NCI-H2029 treated with DMSO at 0.1 percent for 48 hours (cell line): Measurements from ENCODE around the gene AIDA.
"Not testable (repeated sequence)": the region's sequence is repeated elsewhere in the genome, so short reads cannot be mapped to it uniquely, and the experiment has no call there.

ENCODE experiments used
- DNase-seq: peaks from one replicate; lab custom pipeline; 2025; lab: John Stamatoyannopoulos, UW

Gene AIDA

GRCh38 chr1:222711319-222712252 is 705 bp downstream of the AIDA start:
- no peak for DNase-seq

GRCh38 chr1:222709700-222710153 is 2.6 kb downstream of the AIDA start:
- no peak for DNase-seq

DNA sequence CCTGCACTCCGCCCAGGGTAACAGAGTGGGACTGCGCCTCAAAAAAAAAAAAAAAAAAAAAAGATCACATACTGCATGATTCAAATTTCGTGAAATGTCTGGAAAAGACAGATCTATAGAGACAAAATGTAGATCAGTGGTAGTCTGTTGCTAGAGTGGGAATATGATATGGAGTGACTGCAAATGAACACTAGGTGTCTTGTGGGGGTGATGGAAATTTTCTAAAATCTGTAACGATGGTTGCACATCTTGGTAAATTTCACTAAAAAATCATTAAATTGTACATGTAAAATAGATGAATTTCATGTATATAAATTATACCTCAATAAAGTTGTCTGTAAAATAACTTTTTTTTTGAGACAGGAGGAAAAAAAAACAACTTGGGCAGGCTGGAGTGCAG is 5.5 kb downstream of the AIDA start:
- no peak for DNase-seq

DNA sequence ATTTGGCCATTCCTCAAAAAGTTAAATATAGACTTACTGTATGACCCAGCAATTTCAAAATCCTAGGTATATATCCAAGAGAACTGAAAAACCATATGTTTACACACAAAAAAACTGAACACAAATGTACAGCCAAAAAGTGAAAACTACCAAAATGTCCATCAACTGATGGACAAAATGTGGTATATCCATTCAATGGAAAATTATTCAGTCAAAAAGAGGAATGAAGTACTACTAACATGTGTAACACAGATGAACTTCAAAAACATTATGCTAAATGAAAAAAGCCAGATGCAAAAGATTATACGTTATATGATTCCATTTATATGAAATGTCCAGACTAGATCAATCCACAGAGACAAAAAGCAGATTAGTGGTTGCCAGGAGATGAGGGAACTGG is 8.0 kb downstream of the AIDA start:
- no peak for DNase-seq

DNA sequence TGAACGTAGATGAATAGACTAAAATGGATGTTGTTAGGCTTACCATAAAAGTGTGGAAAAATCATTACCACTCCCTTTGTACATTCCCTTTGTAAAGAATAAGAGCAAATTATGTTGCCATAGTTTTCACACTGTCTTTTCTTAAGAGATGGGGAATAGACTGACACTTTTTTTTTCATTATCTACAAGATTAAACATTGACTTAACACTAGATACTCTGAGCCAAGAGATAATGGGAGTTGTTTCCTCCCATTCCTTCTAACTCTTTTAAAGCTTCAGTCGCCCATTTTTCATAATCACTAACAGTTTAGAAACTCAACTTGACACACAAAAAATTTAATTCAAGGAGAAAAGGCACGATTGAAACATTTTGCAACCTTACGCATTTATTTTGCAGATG is 10.1 kb downstream of the AIDA start:
- DNase-seq = no peak

DNA sequence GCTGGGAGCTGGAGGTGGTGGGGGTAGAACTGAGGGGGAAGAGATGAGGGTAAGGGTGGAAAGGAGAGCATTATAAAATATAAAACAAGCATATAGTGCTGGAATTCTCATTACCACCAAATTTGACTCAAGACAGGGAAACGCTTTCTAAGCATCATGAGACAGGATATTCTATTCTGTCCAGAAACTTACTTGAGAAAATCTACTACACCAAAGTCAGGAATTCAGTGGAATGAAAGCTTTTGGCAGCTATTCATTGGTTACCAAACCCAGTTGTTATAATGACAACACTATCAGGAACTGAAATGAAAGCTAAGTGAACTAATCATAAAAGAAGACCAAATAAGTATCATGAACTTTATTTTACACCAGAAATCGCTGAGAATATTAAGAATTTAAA is 14.5 kb downstream of the AIDA start:
- no peak for DNase-seq

- DNase-seq = no peak
Measured at GRCh38 chr1:222697203-222697602, 15.1 kb downstream of the AIDA start.

DNA sequence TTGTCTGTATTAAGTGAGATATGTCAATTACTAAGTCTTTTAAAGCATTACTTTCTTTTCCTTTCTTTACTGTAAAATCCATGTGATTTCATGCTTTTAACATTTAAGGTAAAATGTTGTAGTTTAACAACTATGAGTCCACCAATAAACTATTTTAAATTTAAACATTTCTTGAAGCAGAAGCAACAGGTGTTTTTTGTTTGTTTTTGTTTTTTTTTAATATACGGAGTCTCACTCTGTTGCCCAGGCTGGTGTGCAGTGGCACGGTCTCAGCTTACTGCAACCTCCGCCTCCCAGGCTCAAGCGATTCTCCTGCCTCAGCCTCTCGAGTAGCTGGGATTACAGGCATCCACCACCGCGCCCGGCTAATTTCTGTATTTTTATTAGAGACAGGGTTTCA is 15.6 kb downstream of the AIDA start:
- DNase-seq = no peak

- DNase-seq = no peak
Measured at GRCh38 chr1:222694927-222695326, 17.4 kb downstream of the AIDA start.

GRCh38 chr1:222691016-222691415 is 21.3 kb downstream of the AIDA start:
- no peak for DNase-seq

- DNase-seq = no peak
Measured at GRCh38 chr1:222680080-222680479, 32.2 kb downstream of the AIDA start.

GRCh38 chr1:222670110-222670509 is 42.2 kb downstream of the AIDA start:
- DNase-seq = no peak

GRCh38 chr1:222669107-222669506 is 43.2 kb downstream of the AIDA start:
- DNase-seq = not testable (repeated sequence)

DNA sequence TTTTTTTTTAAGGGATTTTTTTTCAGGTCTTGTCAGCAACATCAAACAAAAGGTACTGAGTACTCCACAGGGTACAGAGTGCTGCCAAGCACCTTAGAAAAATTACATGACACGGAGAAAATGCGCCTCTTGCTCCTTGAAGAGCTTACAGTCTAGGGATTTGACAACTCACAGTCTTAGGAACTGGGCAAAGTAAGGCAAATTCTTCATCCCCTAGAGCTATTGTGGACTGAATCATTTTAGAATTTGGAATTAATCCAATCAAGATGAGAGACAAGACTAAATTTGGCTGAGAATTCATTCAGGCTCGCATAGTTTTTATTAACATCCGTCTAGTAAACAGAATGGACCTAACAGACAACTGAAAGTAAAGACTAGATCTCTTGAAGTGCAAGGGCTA is 44.1 kb downstream of the AIDA start:
- not testable (repeated sequence) for DNase-seq

DNA sequence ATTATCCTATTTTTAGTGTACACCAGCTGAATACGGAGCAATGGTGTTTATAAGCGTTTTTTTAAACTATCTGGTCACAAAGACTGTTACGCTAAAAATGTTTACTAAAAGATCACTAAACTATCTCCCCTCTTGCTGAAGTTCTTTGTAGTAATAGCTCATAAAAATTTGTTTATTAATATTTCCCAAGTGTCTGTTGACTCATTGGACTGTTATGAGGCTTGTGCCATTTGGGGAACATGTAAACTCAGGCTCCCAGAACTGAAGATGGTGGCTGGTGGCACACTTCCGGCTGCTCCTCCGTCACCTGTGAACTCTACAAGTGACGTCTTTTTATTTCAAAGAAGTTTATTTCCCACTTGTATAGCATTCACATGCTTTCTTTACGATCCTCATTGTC is 46.3 kb downstream of the AIDA start:
- no peak for DNase-seq

GRCh38 chr1:222663431-222663934 is 48.8 kb downstream of the AIDA start:
- DNase-seq = no peak

- DNase-seq = no peak
Measured at GRCh38 chr1:222657899-222658298, 54.4 kb downstream of the AIDA start.

DNA sequence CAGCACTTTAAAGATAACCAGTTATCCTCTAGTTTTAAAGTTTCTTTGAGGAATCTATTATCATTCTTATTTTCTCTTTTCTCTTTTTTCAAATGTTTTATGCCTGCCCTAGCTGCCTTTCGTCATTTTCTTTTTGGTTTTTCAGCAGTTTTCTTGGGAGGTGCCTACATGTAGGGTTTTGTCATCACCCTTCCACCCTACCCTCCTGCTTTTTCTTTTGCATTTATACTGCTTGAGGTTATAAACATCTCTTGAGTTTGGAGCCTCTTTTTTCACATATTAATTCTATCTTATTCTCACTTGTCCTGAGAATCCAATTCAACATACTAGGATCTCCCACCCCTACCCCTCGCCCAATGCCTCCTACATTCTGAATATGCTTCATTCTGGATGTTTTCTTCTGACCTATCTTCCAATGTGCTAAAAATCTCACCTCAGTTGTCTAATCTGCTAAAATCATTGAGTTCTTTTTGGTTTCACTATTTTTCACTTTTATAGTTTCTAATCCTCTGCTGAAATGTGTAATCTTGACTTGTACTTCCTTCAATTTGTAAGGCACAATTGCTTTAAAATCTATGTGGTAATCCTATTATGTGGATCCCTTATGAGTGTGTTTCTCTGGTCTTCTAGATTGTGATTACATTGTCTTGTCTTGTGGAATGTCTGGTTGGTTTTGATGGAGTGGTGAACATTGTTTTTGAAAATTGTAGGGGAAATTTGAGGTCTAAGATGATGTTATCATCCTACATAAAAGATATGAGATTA is 55.7 kb downstream of the AIDA start:
- DNase-seq = no peak

DNA sequence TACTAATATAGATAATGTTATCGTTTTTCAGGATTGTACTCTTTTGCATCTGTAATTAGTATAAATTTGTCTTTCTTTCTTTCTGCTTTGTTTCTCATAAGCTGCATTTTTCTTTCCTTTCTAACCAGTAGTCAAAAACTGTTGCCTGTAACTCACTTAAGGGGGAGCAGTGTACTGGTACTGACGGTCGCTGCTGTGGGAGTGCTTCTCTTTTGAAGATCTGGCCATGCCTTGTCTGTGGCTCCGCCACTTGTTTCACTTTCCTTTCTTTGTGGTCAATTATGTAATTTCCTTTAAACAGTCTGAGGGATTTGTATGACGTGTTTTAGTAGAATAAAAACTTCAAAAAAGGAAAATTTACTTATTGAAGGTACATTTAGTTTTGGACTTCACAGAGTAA is 57.4 kb downstream of the AIDA start:
- DNase-seq = no peak

GRCh38 chr1:222653178-222653827 is 59.0 kb downstream of the AIDA start:
- no peak for DNase-seq

DNA sequence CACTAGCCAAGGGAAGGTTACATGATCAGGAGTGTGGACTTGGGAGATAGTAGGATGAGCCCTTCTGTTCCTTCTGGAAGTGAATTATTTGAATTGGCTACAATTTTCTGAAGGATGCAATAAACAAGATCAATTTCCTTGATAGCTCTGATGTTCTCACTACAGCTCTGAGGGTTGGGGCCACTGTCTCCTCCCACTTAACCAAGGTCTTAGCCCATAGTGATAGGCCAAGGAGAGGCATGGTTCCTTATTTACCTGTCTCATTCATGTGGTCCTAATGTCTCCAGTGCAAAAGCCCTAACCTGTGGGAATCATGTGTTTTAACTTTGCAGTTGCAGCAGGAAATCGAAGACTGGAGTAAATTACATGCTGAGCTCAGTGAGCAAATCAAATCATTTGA is 59.6 kb downstream of the AIDA start:
- no peak for DNase-seq

DNA sequence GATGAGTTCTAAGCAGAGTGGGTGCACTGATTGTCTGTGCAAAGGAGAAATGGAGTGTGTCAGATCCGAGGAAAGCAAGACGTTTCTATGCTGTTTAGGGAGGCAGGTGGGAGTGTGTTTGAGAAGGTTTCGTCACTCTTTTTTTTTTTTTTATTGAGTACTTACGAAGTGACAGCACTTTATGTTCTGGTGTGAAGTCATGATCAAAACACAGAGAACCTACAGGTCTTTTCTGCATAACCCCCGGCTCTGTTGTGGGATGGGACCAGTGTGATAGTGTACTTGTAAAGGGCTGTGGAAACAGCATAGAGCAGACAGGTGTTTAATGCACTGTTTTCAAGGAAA is 67.7 kb downstream of the AIDA start:
- DNase-seq = no peak
